Measurements from ENCODE around the gene KCNQ4. TPM values are rescaled to one million over a fixed set of nuclear protein-coding genes. Genes with fewer than 3 reads are reported as not detected.

The KCNQ4 gene
- total and polyA plus RNA-seq, 2 of the 4 experiments (the other 2 are of a cell fraction): 0.07 TPM; not detected in 1

- no peak overlapping the region for H3K23ac ChIP-seq (ENCODE audit: low read depth, low read length)
- H2BK120ac ChIP-seq (ENCODE audit: low read depth, low read length): no peak overlapping the region
- no peak overlapping the region for H2AK9ac ChIP-seq (replicated peaks; ENCODE audit: low read depth, low read length, poor library complexity)
- no peaks in the 10 kb centered on the region for H3K36me3 ChIP-seq (ENCODE audit: control insufficient read depth, insufficient read depth, low read length)
- no peak overlapping the region for H3K18ac ChIP-seq (ENCODE audit: low read depth, low read length)
- H2BK15ac ChIP-seq (ENCODE audit: low read depth, low read length): no peak overlapping the region
- H4K8ac ChIP-seq (ENCODE audit: low read depth in 2 of 2, low read length in 2 of 2): no peak overlapping the region
- no peak overlapping the region for H4K5ac ChIP-seq (ENCODE audit: low read depth, low read length)
- no peak for DNase-seq
- no peaks in the 10 kb centered on the region for H3K79me1 ChIP-seq (ENCODE audit: low read depth in 1 of 2, low read length in 2 of 2)
- H3K27ac ChIP-seq (ENCODE audit: insufficient read depth, low read length): no peak overlapping the region
- dilution Hi-C loops (cut with HindIII; ENCODE audit: low sequenced_read_pairs, unreplicated experiment): no loop called here
- POLR2A ChIA-PET (ENCODE audit: unreplicated experiment): no interaction called here
- 72% methylated on average over 20 of the region's 60 CpGs; no CpG with 5 or more reads in 1 of the 2 experiments for WGBS, 2 experiments (ENCODE audit: extremely low coverage in 2 of 2, insufficient read length in 1 of 2)
- CTCF ChIA-PET: no interaction called here
- H3K4me3 ChIP-seq (ENCODE audit: insufficient read depth, low read depth, low read length): no peak overlapping the region
- H2AK5ac ChIP-seq (ENCODE audit: low read depth, low read length): no peak overlapping the region
- H3K4me1 ChIP-seq (ENCODE audit: control insufficient read depth, insufficient read depth, low read length): no peaks in the 10 kb centered on the region
- in situ Hi-C loops (cut with MboI; ENCODE audit: low sequenced_read_pairs): no loop called here
- no peak for ATAC-seq (ENCODE audit: low read depth)
- peaks cover 25% of the 10 kb centered on the region for H3K27me3 ChIP-seq (ENCODE audit: control insufficient read depth, insufficient read depth, low read length)
- H3K56ac ChIP-seq (ENCODE audit: extremely low read depth, insufficient read depth, low read length): no peak overlapping the region
- H4K91ac ChIP-seq (ENCODE audit: insufficient read depth, low read depth, low read length): no peak overlapping the region
- H3K9me3 ChIP-seq (ENCODE audit: control insufficient read depth, insufficient read depth, low read length): peaks cover 10% of the 10 kb centered on the region
- H2BK5ac ChIP-seq (ENCODE audit: low read depth, low read length, poor library complexity, severe bottlenecking): no peak overlapping the region
- H2AFZ ChIP-seq (replicated peaks; ENCODE audit: low read length, poor library complexity): peak overlapping the region; percentile 26
- H2BK20ac ChIP-seq (ENCODE audit: low read depth, low read length): no peak overlapping the region
- no peak overlapping the region for H3K4ac ChIP-seq (ENCODE audit: low read depth, low read length)
- no peaks in the 10 kb centered on the region; the same call in 1 of the 2 replicates for H4K20me1 ChIP-seq (ENCODE audit: insufficient read depth, low read length)
- H3K4me2 ChIP-seq (ENCODE audit: low read depth, low read length): no peak overlapping the region
- H3K9me1 ChIP-seq (ENCODE audit: insufficient read depth, low read length): no peaks in the 10 kb centered on the region
- H3K14ac ChIP-seq (replicated peaks; ENCODE audit: low read depth, low read length): no peak overlapping the region
- intact Hi-C loops (cut with micrococcal nuclease): no loop called here
- no peak overlapping the region for H3K9ac ChIP-seq (ENCODE audit: low read depth, low read length)
- no TSS peak for BruUV-seq (replicated peaks)
- TF ChIP-seq CHD1 (IDR thresholded peaks at IDR 0.05; ENCODE audit: low read depth, low read length): no peak
- TF ChIP-seq USF2 (IDR thresholded peaks at IDR 0.05; ENCODE audit: low read depth, low read length): no peak
- TF ChIP-seq CEBPB (IDR thresholded peaks at IDR 0.05; ENCODE audit: low read depth, low read length): no peak
- no peak for TF ChIP-seq NFE2L2 (IDR thresholded peaks at IDR 0.05; ENCODE audit: low read depth, low read length)
- TF ChIP-seq MAZ (IDR thresholded peaks at IDR 0.05; ENCODE audit: borderline replicate concordance, low read depth, low read length): no peak
- no peak for TF ChIP-seq FOS (IDR thresholded peaks at IDR 0.05; ENCODE audit: low read depth, low read length)
- TF ChIP-seq RCOR1 (IDR thresholded peaks at IDR 0.05; ENCODE audit: insufficient replicate concordance, low read length): no peak
- TF ChIP-seq RFX5 (IDR thresholded peaks at IDR 0.05; ENCODE audit: low read depth, low read length): no peak
- TF ChIP-seq MAFK (IDR thresholded peaks at IDR 0.05; ENCODE audit: low read depth, low read length): no peak
- no peak for TF ChIP-seq SMC3 (IDR thresholded peaks at IDR 0.05; ENCODE audit: low read depth, low read length)
- no peak for TF ChIP-seq BHLHE40 (IDR thresholded peaks at IDR 0.05; ENCODE audit: low read depth, low read length)
- TF ChIP-seq ELK1 (IDR thresholded peaks at IDR 0.05; ENCODE audit: borderline replicate concordance, low read depth, low read length): no peak
- TF ChIP-seq RAD21 (IDR thresholded peaks at IDR 0.05; ENCODE audit: low read length): no peak
- TF ChIP-seq POLR2A (IDR thresholded peaks at IDR 0.05; ENCODE audit: low read depth, low read length): no peak
- TF ChIP-seq MXI1 (IDR thresholded peaks at IDR 0.05; ENCODE audit: borderline replicate concordance, low read depth, low read length): no peak
Observed at GRCh38 chr1:40838045-40838979, 54.7 kb downstream of the KCNQ4 start.

All from IMR-90 (cell line).